Uterine smooth muscle cell (primary cell): Measurements from ENCODE around the gene MYCN. TPM values are rescaled to one million over a fixed set of nuclear protein-coding genes. Genes with fewer than 3 reads are reported as not detected.

Experiments used
- total RNA-seq: library from RNA; depleted of rRNA; stranded (reverse); fragments of >200 nt; gene quantifications from 2 replicates; pipeline ENCODE4 v1.2.3, GENCODE V29; 2014

The MYCN gene
- total RNA-seq = not detected in 2 replicates

GRCh38 chr2:15939854-15940660, at the start of gene MYCN:
Gene MYCN, plus strand, starts transcription at chr2:15940550. Its CDS starts 1,515 bp downstream, at chr2:15942065.

